ENCODE results near the gene MAP2K6.

The MAP2K6 gene

DNA sequence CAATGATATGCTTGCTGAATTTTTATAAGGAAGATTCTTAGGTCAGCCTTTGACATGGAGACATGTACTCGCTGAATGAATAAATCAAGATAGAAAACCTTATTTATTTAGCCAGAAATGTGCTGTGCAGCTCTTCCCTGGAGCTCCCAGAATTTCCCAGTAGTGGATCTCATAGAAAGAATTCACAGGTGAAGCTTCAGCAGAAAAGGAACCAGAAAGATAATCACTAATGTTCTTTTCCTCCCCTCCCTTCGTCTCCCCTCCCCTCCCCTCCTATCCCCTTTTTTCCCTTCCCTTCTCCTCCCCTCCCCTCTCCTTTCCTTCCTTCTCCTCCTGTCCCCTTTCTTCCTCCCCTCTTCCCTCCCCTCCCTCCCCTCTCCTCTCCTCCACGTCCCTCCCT, 158.2 kb downstream of the MAP2K6 start:
- in situ Hi-C loops (cut with HindIII; ENCODE audit: low sequenced_read_pairs) = loop anchor here (10.0 kb wide), 2 partner anchors 182 to 592 kb away; partner anchors contain the start of gene KCNJ2

DNA sequence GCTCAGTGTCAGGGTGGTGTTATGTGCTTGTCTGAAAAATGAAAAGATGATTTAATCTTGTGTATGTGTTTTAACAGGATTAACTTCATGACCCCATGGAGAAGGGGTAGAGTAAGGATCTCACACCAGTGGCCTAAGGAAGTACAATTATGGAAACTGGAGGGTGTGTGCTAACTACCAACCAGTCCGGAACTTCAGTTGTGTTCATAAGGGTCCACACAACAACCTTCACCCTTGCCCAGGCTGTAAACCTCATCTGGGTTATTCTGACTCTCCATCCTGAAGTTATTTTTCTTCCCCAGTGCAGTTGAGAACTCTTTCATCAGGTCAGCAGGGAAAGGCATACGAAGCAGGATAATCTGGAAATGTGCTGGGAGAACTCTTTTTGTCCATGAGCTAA, 158.9 kb downstream of the MAP2K6 start:
- in situ Hi-C loops (cut with HindIII; ENCODE audit: low sequenced_read_pairs) = loop anchor here (10.0 kb wide), 2 partner anchors 181 to 591 kb away; partner anchors contain the start of gene KCNJ2

DNA sequence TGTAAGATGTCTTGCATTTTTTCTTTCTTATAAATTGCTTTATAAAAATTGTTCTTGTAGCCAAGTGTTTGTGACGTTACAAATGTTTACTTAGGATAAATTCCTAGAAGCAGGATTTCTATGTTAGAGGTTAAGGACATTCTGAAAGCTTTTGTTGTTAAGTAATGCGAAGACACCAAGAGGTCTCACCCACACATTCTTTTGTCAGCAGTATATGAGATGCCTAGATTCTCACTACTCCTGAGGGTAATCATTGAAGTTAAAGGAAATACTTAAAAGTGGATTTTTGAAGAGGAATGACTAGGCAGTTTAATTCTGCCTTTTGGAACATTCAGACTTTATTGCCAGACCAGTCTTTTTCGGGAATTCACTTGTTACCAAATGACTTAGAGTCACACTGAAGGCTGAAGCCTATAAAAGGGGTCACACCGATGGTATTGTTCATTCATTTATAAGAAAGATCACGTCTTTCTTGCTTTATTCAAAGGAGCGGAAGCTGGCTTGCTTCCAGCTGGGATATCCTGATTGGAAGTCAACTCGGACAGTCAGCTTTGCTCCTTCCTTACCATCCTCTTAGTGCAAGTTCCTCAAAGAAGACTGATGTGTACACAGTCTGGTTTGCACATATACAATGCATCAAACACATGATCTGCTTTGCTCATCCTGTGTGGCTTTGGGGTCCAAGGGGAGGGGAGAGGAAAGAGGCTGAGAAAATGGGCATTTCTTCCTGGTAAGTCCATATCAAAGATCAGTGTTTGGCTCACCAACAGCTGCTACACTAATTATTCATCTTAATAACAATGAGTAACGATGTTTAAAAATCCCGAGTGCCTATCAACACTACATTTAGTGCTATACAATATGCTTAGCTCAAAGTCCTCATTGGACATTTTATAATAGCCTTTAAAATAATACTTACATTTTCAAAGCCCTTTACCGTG, 160.0 kb downstream of the MAP2K6 start:
- in situ Hi-C loops (cut with HindIII; ENCODE audit: low sequenced_read_pairs) = loop anchor here (10.0 kb wide), 2 partner anchors 180 to 590 kb away; partner anchors contain the start of gene KCNJ2

GRCh38 chr17:69575346-69575761, 160.9 kb downstream of the MAP2K6 start:
- in situ Hi-C loops (cut with HindIII; ENCODE audit: low sequenced_read_pairs) = loop anchor here (10.0 kb wide), 2 partner anchors 179 to 589 kb away; partner anchors contain the start of gene KCNJ2

GRCh38 chr17:69577098-69577497, 162.6 kb downstream of the MAP2K6 start:
- in situ Hi-C loops (cut with HindIII; ENCODE audit: low sequenced_read_pairs) = loop anchor here (10.0 kb wide), 2 partner anchors 178 to 588 kb away; partner anchors contain the start of gene KCNJ2

DNA sequence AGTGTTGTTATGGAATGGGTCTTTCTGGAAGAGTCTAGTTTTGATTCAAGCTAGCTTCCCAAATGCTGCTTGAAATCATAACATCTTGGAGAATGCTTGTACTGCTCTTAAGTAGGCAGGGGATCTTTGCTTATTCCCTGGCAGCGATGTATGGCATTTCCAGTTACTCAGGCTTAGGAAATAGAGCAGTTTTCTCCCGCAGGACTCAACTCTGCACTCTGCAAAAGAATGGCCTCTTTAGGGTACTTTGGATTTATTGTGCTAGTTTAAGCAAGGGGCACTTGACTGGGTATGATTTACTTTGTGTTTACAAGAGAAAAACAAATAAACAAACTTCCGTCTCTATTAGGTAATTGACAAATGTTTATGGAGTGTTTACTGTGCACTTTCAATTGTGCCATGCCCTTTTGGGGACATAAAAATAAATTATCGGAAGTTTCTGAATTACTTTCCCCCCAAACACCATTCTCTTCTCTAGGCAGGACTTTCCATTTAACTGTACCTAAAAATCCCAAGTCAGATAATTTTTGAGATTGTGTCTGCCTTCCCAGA, 164.0 kb downstream of the MAP2K6 start:
- in situ Hi-C loops (cut with HindIII; ENCODE audit: low sequenced_read_pairs) = loop anchor here (10.0 kb wide), 2 partner anchors 176 to 586 kb away; partner anchors contain the start of gene KCNJ2

- in situ Hi-C loops (cut with HindIII; ENCODE audit: low sequenced_read_pairs) = loop anchor here (10.0 kb wide), 2 partner anchors 175 to 585 kb away; partner anchors contain the start of gene KCNJ2
These were observed 165.6 kb downstream of the MAP2K6 start for GRCh38 chr17:69579961-69580677.

DNA sequence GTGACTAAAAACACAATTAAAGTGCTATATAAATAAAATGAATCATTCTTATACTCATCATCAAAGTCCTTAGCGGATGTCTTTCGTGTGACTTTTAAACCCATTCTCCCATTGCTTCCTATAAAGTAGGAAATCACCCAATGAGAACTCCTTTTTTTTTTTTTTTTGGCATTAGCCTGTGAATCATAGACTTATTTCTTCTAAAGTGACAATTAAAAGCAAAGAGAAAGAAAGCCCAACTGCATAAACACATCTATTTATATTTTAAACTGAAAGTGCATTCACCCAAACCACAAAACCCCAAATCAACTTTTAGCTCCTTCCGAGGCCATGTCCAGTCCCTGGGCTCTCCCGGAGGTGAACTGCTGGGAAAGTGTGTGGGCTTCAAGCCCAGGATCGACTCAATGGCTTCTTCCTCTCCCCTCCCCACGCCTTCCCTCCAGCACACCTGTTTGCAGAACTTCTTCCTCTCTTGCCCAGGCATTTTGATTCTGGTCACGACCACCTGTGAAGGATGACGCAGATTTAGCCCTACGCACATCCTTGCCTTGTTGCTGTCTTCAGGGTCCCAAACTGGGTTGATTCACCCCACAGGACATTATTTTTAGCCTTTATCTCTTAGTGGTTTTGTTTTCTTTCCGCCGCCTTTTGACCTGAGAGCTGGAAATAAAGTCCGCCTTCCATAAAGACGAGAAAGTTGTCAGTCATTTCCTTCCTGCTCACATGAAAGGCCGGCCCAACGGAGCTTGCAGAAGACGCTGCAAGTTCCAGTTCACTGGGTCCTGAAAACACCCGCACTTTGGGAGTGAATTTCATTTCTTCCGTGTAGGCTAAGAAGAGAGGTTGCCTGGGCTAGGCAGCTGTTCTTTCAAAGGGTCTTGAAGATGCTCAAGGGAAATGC, 166.8 kb downstream of the MAP2K6 start:
- in situ Hi-C loops (cut with HindIII; ENCODE audit: low sequenced_read_pairs) = no loop called here

GRCh38 chr17:69588316-69588715, 173.8 kb downstream of the MAP2K6 start:
- in situ Hi-C loops (cut with HindIII; ENCODE audit: low sequenced_read_pairs) = no loop called here

DNA sequence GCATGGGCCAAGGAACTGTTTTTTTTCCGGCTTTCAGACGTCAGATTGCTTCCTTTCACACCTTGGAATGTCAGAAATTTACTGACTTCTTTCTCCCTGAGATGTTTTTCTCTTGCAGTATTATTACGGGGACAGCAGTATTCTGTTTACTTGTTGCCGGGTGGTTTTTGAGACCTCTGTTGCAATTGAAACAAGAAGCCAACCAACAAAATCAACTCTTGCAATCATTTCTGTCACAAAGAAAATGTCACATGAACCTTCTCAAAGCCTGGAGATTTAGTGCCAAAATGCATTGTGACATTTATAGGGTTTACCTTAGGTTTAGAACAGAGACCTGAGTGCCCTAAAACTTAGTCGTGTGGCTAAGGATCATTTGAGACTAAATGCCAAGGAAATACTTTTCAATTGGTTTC, 174.3 kb downstream of the MAP2K6 start:
- in situ Hi-C loops (cut with HindIII; ENCODE audit: low sequenced_read_pairs) = no loop called here

GRCh38 chr17:69590671-69591070, 176.2 kb downstream of the MAP2K6 start:
- in situ Hi-C loops (cut with HindIII; ENCODE audit: low sequenced_read_pairs) = no loop called here

DNA sequence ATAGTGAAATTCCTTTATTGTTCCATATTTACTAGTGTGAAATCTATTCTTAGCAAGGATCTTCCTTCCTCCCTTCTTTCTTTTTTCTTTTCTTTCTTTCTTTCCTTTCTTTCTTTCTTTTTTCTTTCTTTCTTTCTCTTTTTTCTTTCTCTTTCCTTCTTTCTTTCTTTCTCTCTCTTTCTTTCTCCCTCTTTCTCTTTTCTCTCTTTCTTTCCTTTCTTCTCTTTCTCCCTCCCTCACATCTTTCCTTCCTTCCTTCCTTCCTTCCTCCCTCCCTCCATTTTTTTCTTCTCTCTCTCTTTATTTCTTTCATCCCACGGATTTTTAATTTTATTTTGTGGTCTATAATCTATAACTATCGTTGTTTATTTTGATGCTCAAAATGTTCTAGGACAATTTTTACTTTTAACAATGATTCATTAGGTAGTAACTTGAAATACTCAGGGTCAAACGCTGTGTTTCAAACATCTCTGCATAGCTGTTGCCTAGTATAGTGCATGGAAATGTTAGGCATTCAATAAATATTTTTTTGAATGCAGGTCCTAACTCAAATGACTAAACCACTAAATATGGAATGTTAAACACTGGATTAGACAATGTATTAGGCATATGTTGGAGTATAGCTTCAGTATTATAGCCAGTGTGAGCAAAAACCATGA, 178.3 kb downstream of the MAP2K6 start:
- in situ Hi-C loops (cut with HindIII; ENCODE audit: low sequenced_read_pairs) = no loop called here

- in situ Hi-C loops (cut with HindIII; ENCODE audit: low sequenced_read_pairs) = no loop called here
These were observed 178.8 kb downstream of the MAP2K6 start for GRCh38 chr17:69593351-69593715.

GRCh38 chr17:69593716-69594115, 179.2 kb downstream of the MAP2K6 start:
- in situ Hi-C loops (cut with HindIII; ENCODE audit: low sequenced_read_pairs) = no loop called here

DNA sequence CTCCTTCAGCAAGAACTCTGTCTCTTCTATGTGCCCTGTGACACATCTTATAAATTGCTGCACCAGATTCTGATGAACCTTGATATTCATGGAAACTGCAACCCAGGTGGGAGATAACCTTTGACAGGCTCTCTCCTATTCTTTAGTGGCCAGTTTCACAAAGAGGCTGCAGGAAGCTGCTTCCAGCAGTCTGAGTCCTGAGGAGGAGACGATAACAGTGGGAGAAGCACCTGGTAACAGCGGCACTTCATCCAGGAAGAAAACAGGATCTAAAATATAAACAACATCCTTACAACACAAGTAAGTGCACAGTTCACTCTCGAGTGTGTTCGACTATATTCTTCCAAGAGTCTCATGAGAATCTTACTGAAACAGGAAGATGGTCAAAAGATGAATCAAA, 180.1 kb downstream of the MAP2K6 start:
- in situ Hi-C loops (cut with HindIII; ENCODE audit: low sequenced_read_pairs) = no loop called here

GRCh38 chr17:69596141-69596540, 181.6 kb downstream of the MAP2K6 start:
- in situ Hi-C loops (cut with HindIII; ENCODE audit: low sequenced_read_pairs) = no loop called here

- in situ Hi-C loops (cut with HindIII; ENCODE audit: low sequenced_read_pairs) = no loop called here
These were observed 183.6 kb downstream of the MAP2K6 start for GRCh38 chr17:69597898-69598692.

- in situ Hi-C loops (cut with HindIII; ENCODE audit: low sequenced_read_pairs) = no loop called here
These were observed 188.5 kb downstream of the MAP2K6 start for GRCh38 chr17:69602972-69603371.

Data from DLD1 (cell line).